Uterus (tissue), 2 donors: ENCODE data around the gene PJA1.

Experiments
- CTCF ChIP-seq, 4 experiments: fragments of 200-600 bp in 2 of 4; fragments of 450-650 bp in 2 of 4; sonication (generic) in 2 of 4; IDR thresholded peaks; one replicate each; pipeline ENCODE4 v1.5.1; 2016 to 2019; ENCODE audit warnings: antibody characterized with exemption in 4 of 4, mild to moderate bottlenecking in 2 of 4, moderate library complexity in 1 of 4
- POLR2A ChIP-seq, 2 donors: fragments of 450-650 bp; IDR thresholded peaks; one replicate each; pipeline ENCODE4 v1.6.1; 2016; ENCODE audit warnings: antibody characterized with exemption in 2 of 2, mild to moderate bottlenecking in 1 of 2, moderate library complexity in 1 of 2

GRCh38 chrX:69137371-69138117 lies 27.7 kb downstream of the PJA1 start:
- no peak for TF ChIP-seq CTCF (IDR thresholded peaks at IDR 0.05)
- no peak for TF ChIP-seq POLR2A (IDR thresholded peaks at IDR 0.05)
